NCI-H2029 (cell line): ENCODE results near the gene SESN2.
"Not testable (repeated sequence)": the region's sequence is repeated elsewhere in the genome, so short reads cannot be mapped to it uniquely, and the experiment has no call there.

ENCODE experiments used
- DNase-seq: peaks from one replicate; lab custom pipeline; 2025; lab: John Stamatoyannopoulos, UW

SESN2 gene

DNA sequence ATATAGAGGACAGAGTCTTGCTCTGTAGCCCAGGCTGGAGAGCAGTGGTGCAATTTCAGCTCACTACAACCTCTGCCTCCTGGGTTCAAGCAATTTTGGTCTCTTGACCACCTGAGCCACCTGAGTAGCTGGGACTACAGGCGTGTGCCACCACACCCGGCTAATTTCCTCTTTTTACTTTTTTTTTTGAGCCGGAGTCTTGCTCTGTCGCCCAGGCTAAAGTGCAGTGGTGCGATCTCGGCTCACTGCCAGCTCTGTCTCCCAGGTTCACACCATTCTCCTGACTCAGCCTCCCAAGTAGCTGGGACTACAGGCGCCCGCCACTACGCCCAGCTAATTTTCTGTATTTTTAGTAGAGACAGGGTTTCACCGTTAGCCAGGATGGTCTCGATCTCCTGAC, 68.1 kb downstream of the SESN2 start:
- DNase-seq = not testable (repeated sequence)

DNA sequence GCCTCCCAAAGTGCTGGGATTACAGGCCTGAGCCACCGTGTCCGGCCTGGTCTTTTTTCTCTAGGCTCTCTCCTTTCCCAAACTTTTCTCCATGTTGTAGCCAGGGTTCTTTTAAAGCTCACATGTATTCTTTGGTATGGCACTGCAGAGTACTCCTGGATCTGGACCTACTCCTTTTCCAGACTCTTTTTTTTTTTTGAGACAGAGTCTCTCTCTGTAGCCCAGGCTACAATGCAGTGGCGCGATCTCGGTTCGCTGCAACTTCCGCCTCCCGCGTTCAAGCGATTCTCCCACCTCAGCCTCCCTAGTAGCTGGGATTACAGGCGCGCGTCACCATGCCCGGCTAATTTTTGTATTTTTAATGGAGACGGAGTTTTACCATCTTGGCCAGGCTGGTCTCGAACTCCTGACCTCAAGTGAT, 68.9 kb downstream of the SESN2 start:
- no peak for DNase-seq

DNA sequence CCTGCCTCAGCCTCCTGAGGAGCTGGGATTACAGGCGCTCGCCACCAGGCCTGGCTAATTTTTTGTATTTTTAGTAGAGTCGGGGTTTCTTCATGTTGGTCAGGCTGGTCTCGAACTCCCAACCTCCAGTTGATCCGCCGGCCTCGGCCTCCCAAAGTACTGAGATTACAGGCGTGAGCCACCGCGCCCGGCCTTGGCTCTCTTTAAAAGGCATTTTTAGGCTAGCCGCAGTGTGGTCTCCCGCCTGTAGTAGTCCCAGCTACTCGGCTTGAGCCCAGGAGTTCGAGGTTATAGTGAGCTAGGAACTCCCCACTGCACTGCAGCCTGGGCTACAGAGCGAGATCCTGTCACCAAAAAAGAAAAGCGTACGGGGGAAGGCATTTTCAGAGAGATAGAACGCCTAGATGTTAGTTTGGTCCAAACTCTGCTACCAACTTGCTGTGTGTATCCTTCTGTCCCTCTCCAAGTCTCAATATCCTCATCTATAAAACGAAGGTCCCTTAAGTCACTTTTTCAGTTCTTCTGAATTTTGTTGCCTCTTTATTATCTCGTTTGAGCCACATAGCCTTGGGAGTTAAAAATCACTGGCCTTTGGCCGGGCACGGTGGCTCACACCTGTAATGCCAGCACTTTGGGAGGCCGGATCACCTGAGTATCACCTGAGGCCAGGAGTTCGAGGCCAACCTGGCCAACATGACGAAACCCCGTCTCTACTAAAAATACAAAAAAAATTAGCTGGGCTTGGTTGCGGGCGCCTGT, 70.3 kb downstream of the SESN2 start:
- DNase-seq = no peak
